ENCODE data around the gene SMAP2. TPM values are rescaled to one million over a fixed set of nuclear protein-coding genes. Genes with fewer than 3 reads are reported as not detected.
"Not testable (repeated sequence)": the region's sequence is repeated elsewhere in the genome, so short reads cannot be mapped to it uniquely, and the experiment has no call there.

The SMAP2 gene
- total RNA-seq, 1 donor from 2014 or later: 12.7 TPM

GRCh38 chr1:40384413-40384762 is 10.9 kb downstream of the SMAP2 start:
- no peak for DNase-seq (ENCODE audit: extremely low spot score, unreplicated experiment)
- Mint-ChIP-seq H3K27me3 (ENCODE audit: unreplicated experiment) (no peaks in the 10 kb centered on the region), H3K27ac (ENCODE audit: unreplicated experiment) (peak overlapping the region; percentile 47), H3K4me1 (ENCODE audit: unreplicated experiment) (peaks cover 25% of the 10 kb centered on the region), H3K4me3 (ENCODE audit: unreplicated experiment) (no peak overlapping the region), H3K9me3 (ENCODE audit: unreplicated experiment) (no peaks in the 10 kb centered on the region), H3K36me3 (ENCODE audit: unreplicated experiment) (peaks cover 4% of the 10 kb centered on the region)
- no peak for TF ChIP-seq CTCF (IDR thresholded peaks at IDR 0.05)

- Mint-ChIP-seq H3K9me3 (ENCODE audit: unreplicated experiment) (no peaks in the 10 kb centered on the region), H3K27me3 (ENCODE audit: unreplicated experiment) (no peaks in the 10 kb centered on the region), H3K36me3 (ENCODE audit: unreplicated experiment) (peaks cover 4% of the 10 kb centered on the region), H3K4me3 (ENCODE audit: unreplicated experiment) (no peak overlapping the region), H3K27ac (ENCODE audit: unreplicated experiment) (no peak overlapping the region), H3K4me1 (ENCODE audit: unreplicated experiment) (peaks cover 25% of the 10 kb centered on the region)
- TF ChIP-seq CTCF (IDR thresholded peaks at IDR 0.05): no peak
- no peak for DNase-seq (ENCODE audit: extremely low spot score, unreplicated experiment)
Measured at GRCh38 chr1:40384887-40385286, 11.4 kb downstream of the SMAP2 start.

GRCh38 chr1:40385437-40386358 is 12.2 kb downstream of the SMAP2 start:
- no peak for TF ChIP-seq CTCF (IDR thresholded peaks at IDR 0.05)
- peak overlapping the region; percentile 6 for H3K27ac Mint-ChIP-seq (ENCODE audit: unreplicated experiment)
- no peaks in the 10 kb centered on the region for H3K9me3 Mint-ChIP-seq (ENCODE audit: unreplicated experiment)
- H3K36me3 Mint-ChIP-seq (ENCODE audit: unreplicated experiment): peaks cover 4% of the 10 kb centered on the region
- peaks cover 22% of the 10 kb centered on the region for H3K4me1 Mint-ChIP-seq (ENCODE audit: unreplicated experiment)
- no peak overlapping the region for H3K4me3 Mint-ChIP-seq (ENCODE audit: unreplicated experiment)
- H3K27me3 Mint-ChIP-seq (ENCODE audit: unreplicated experiment): no peaks in the 10 kb centered on the region
- DNase-seq (ENCODE audit: extremely low spot score, unreplicated experiment): no peak

GRCh38 chr1:40386359-40386723 is 12.8 kb downstream of the SMAP2 start:
- Mint-ChIP-seq H3K27ac (ENCODE audit: unreplicated experiment) (no peak overlapping the region), H3K27me3 (ENCODE audit: unreplicated experiment) (no peaks in the 10 kb centered on the region), H3K36me3 (ENCODE audit: unreplicated experiment) (peaks cover 4% of the 10 kb centered on the region), H3K4me3 (ENCODE audit: unreplicated experiment) (no peak overlapping the region), H3K9me3 (ENCODE audit: unreplicated experiment) (no peaks in the 10 kb centered on the region), H3K4me1 (ENCODE audit: unreplicated experiment) (peaks cover 21% of the 10 kb centered on the region)
- no peak for TF ChIP-seq CTCF (IDR thresholded peaks at IDR 0.05)
- no peak for DNase-seq (ENCODE audit: extremely low spot score, unreplicated experiment)

GRCh38 chr1:40386796-40387195 is 13.3 kb downstream of the SMAP2 start:
- peaks cover 4% of the 10 kb centered on the region for H3K36me3 Mint-ChIP-seq (ENCODE audit: unreplicated experiment)

GRCh38 chr1:40387381-40388306 is 14.1 kb downstream of the SMAP2 start:
- peaks cover 29% of the 10 kb centered on the region for H3K4me1 Mint-ChIP-seq (ENCODE audit: unreplicated experiment)
- not testable (repeated sequence) for H3K9me3 Mint-ChIP-seq (ENCODE audit: unreplicated experiment); H3K27ac Mint-ChIP-seq (ENCODE audit: unreplicated experiment); H3K27me3 Mint-ChIP-seq (ENCODE audit: unreplicated experiment); DNase-seq (ENCODE audit: extremely low spot score, unreplicated experiment); H3K4me3 Mint-ChIP-seq (ENCODE audit: unreplicated experiment); H3K36me3 Mint-ChIP-seq (ENCODE audit: unreplicated experiment)

More at GRCh38 chr1:40386796-40387195, 13.3 kb downstream of the SMAP2 start:
- DNase-seq (ENCODE audit: extremely low spot score, unreplicated experiment): no peak
- H3K27ac Mint-ChIP-seq (ENCODE audit: unreplicated experiment): no peak overlapping the region
- H3K9me3 Mint-ChIP-seq (ENCODE audit: unreplicated experiment): no peaks in the 10 kb centered on the region
- TF ChIP-seq CTCF (IDR thresholded peaks at IDR 0.05): no peak
- H3K27me3 Mint-ChIP-seq (ENCODE audit: unreplicated experiment): no peaks in the 10 kb centered on the region
- H3K4me3 Mint-ChIP-seq (ENCODE audit: unreplicated experiment): no peak overlapping the region
- peaks cover 22% of the 10 kb centered on the region for H3K4me1 Mint-ChIP-seq (ENCODE audit: unreplicated experiment)
